Inflammatory macrophage treated with lipopolysaccharide for 1 hour (primary cell): ENCODE results near the gene SMC1A.
"Not testable (repeated sequence)": the region's sequence is repeated elsewhere in the genome, so short reads cannot be mapped to it uniquely, and the experiment has no call there.

Source experiments
- DNase-seq, 2 donors: peaks; one replicate each; pipeline ENCODE4 v3.0.0-alpha.2; 2020 to 2022

SMC1A gene

GRCh38 chrX:53422086-53422860, at the start of gene SMC1A:
Gene SMC1A, minus strand, starts transcription at chrX:53422654. Its CDS starts 54 bp downstream, at chrX:53422600.
- peak; percentile 92 to 95 for DNase-seq

GRCh38 chrX:53471346-53471745, 48.9 kb upstream of the SMC1A start:
- no peak for DNase-seq

DNA sequence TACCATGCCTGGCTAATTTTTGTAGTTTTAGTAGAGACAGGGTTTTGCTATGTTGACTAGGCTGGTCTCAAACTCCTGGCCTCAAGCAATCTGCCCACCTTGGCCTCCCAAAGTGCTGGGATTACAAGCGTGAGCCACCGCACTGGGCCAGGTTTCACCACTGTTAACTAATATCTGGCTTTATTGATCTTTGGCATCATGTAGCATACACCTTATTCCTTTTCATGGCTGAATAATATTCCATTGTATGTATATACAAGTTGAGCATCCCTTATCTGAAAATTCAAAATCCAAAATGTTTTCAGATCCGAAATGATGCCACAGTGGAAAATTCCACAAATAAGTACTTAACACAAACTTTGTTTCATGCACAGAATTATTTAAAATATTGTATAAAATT, 46.2 kb upstream of the SMC1A start:
- not testable (repeated sequence) for DNase-seq

DNA sequence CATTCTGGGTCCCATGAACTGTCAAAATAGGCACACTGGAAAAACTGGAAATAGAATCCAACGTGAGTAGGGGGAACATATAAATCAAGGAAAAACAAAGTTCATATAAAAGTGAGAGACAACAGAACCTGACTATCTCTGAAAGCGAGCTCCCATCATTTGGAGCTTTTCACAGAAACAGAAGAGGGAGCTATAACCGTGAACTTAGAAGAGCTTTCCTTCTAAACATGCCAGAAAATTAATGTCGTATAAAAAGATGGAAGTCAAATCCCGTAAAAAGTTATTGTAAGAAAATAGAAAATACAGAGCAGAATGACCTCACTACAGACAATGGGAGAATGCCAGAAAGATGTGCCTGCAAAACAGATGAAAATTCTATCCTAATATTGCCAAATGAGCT, 35.6 kb upstream of the SMC1A start:
- no peak for DNase-seq

GRCh38 chrX:53456254-53456653, 33.8 kb upstream of the SMC1A start:
- DNase-seq = peak; percentile 34 to 47

GRCh38 chrX:53452812-53453211, 30.4 kb upstream of the SMC1A start:
- DNase-seq = no peak

GRCh38 chrX:53449632-53450031, 27.2 kb upstream of the SMC1A start:
- no peak for DNase-seq

- DNase-seq = no peak
These were observed 25.0 kb upstream of the SMC1A start for GRCh38 chrX:53447441-53447840.

GRCh38 chrX:53445977-53446376, 23.5 kb upstream of the SMC1A start:
- peak; percentile 19 to 53 for DNase-seq

DNA sequence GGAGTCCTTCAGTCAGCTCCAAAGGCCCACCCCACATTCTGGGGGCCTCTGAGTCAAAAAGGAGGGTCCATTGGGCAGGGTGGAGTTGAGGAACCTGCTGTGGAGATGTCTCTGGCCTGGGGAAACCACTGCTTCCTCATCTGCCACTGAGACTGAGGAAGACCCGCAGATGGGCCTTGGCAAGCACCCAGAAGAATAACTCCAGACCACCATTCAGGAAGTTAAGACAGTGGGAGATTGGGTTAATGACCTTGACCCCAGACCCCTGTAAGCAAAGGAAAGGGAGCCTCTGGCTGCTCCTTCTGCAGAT, 19.8 kb upstream of the SMC1A start:
- peak in 1 of 2 donors; percentile 10 for DNase-seq

DNA sequence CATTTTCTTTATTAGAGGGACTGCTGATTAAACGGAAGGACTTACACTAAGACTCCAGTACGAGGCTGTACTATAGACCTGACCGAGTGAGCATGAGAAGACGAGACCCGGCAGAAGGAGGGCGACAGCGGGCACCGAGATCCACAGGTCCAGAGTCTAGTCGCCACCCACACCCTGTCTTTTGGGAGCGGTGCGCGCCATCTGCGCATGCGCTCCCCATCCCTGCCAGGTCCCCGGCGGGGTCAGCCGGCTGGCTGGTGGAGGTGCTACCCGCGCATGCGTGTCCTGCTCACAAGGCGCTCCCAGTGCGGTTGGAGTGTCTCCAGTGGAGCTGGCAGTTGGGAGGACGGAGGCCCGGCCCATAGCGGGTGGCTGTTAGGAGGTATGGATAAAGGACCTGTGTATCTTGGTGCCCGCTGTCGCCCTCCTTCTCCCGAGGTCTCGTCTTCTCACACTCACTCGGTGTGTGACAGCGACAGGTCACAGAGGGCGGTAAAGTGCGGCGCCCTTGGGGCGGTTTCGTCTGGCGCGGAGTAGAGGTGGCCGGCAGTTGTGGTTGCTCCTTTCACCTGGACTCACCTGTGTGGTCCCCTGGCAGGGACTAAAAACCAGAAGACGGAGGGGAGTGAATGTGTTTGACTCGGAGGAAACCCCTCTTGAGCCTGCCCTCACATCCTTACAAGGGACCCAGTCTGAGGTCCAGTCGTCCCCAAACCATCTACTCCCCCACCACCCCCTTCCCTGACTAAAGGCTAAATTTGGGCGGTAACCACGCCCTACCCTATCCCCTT, 19.3 kb upstream of the SMC1A start:
- DNase-seq = peak; percentile 48 to 50

DNA sequence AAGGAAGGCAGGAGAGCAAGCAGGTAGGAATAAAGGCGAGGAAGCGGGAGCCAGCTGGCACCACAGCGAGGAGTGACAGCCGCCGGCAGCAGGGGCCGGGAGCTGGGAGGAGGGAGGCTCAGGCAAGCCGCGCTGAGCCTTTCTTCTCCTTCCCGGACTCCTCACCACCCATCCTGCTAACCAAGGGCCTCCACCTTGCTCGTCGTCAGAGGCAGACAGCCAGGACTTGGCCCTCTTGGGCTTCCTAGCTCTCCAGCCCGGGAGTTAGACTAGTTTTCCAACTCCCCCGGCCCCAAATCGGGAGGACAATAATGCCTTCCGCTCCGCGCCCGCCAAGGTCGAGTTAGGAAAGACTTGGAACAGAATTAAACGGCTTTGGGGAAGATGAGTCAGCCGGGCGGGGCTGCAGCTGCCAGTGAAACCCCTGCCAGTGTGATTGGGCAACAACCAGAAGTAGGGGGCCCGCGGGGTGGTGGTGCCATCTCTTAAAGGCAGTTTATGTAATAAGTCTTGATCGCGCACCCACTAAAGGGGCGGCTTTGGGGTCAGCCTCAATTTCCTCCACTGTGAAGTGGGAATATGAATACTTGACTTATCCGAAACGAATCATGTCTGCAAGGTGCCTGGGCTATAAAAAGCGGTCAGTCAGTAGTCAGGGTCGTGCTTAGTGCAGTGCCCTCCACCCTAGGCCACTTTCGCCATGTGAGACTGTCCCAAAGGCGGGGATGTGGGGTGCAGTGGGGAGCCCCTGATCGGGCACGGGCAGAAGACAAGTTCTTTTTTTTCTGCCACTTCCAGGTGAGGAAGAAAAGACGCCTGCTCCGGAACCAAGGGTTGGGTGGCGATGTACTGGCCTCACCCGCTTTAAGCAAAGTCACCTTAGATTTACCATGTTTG, 18.4 kb upstream of the SMC1A start:
- DNase-seq = peak; percentile 50 to 59

DNA sequence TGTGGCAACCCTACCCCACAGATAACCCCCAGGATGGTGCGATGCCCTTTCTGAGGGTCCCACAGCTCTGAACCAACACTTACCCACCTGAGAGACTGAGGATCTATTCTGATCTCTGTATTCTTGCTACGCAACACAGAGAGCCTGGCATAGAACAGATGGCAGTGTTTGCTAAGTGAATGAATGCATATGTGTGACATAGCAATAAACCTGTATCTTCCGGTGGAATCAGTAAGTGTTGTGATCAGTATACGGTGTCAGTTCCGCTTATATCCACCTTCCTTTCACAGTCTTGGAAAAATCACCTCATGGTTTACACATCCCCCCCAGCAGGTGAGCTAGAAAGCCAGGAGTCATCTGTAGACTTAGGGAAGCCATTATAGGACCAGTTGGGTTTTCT, 17.6 kb upstream of the SMC1A start:
- peak in 1 of 2 donors; percentile 1 for DNase-seq

GRCh38 chrX:53438832-53439230, 16.4 kb upstream of the SMC1A start:
- DNase-seq = no peak

GRCh38 chrX:53438174-53438831, 15.8 kb upstream of the SMC1A start:
- DNase-seq = no peak

GRCh38 chrX:53437206-53437605, 14.8 kb upstream of the SMC1A start:
- no peak for DNase-seq

DNA sequence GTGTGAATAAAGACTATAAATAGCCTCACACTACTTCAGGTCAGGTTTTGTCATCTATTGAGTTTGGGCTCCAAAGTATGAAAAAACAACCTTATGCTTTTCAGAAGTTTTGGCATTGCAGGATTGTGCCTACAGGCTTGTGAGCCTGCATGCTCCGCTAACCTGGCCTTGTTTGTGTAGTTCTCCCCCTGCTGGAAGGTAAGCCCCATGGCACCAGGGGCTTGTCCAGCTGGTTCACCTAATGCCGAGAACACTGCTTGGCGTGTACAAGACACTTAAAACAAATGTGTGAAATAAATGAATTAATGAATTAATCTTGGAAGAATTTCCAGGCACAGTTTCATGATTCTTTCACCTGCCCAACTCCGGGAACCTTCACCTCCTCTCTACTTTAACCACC, 13.5 kb upstream of the SMC1A start:
- peak; percentile 42 to 62 for DNase-seq

DNA sequence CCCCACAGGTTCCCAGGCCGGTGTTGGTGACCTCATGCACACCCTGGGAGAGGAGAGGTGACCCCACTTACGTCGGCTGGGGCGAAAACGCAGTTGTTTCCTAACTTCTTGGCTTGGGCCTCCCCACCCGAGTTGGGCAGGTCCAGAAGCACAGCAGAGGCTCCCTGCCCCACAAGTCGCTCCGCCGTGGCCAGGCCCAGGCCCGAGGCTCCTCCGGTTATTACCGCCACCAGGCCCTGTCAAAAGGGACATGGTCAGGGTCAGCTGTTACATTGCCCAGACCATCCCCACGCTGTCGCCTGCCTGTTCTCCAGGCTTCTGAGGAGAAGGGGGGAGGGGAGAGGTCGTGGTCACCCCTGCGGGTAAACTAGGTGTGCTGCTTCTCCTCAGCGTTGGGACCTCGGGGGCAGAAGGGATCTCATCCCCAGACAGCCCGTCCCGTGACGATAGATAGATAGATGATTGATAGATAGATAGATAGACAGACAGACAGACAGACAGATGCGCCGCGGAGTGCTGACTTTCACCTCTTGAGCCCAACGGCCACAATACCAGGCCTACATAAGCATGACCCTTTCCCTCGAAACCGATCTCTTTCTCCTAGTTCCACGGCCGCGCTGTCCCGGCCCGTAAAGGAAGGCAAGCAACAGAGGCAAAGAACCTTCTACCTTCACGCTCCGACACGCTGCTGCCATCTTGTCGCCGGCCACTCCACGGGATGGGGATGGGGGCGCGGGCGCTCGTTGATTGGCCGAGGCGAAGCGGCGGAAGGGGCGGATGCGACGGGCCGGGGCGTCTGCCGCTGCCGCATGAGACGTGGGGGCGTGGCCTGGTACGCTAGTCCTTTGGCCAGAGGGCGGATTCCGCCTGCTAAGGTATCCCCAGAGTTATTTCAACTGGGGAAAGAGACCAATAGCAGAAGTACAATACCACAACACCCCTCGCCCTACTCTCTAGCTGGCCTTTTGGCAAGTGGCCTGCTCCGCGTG, 11.5 kb upstream of the SMC1A start, which contains the start of gene HSD17B10:
Gene HSD17B10 (minus strand): TSS at position 720 of the 989 bp plus-strand sequence. CDS start 25 bp downstream, at position 695.
- peak; percentile 81 to 84 for DNase-seq

- no peak for DNase-seq
These were observed 7.8 kb upstream of the SMC1A start for GRCh38 chrX:53430231-53430630.

- no peak for DNase-seq
These were observed 7.3 kb upstream of the SMC1A start for GRCh38 chrX:53429755-53430154.

DNA sequence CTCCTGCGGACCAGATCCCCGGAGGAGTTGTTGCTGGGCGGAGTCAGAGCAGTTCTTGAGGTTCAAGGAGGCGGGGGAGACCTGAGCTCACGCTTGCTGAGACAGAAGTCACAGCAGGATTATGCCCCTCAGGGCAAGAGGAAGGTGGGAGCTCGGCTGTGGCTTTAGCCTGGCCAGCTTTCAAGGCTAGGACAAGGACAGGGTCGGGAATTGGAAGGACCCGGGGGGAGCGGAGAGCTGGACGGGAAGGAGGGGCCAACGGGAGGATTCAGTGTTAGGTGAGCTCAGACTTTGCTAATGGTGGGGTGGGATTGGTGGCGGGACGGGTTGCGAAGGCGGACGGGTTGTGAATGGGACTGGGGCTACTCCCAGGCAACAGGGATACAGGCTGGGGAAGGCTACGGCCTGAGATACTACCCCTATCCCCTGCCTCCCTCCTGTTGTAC, 430 bp upstream of the SMC1A start, which contains the start of gene RIBC1:
Gene RIBC1 (plus strand): TSS at position 13 of the 446 bp plus-strand sequence. CDS start 3,404 bp downstream, outside the sequence.
- DNase-seq = no peak
